AG09309 (cell line): ENCODE results near the gene NOC4L.

Experiments used
- DNase-seq: peaks from one replicate; pipeline ENCODE4 v3.0.0-alpha.2; 2010; ENCODE audit warnings: low read depth
- H3K4me3 ChIP-seq: 2 replicates; pipeline ENCODE4 v1.5.1; 2011; ENCODE audit warnings: mild to moderate bottlenecking, low read depth, low read length, moderate library complexity; ENCODE audit not compliant: control insufficient read depth
- TF ChIP-seq, protein P1 (sequence below): IDR thresholded peaks from 2 replicates; pipeline ENCODE4 v1.5.1; 2011; ENCODE audit warnings: mild to moderate bottlenecking, low read depth, low read length, inconsistent platforms; ENCODE audit not compliant: insufficient read depth, control insufficient read depth; ENCODE audit errors: missing control alignments

NOC4L gene

DNA sequence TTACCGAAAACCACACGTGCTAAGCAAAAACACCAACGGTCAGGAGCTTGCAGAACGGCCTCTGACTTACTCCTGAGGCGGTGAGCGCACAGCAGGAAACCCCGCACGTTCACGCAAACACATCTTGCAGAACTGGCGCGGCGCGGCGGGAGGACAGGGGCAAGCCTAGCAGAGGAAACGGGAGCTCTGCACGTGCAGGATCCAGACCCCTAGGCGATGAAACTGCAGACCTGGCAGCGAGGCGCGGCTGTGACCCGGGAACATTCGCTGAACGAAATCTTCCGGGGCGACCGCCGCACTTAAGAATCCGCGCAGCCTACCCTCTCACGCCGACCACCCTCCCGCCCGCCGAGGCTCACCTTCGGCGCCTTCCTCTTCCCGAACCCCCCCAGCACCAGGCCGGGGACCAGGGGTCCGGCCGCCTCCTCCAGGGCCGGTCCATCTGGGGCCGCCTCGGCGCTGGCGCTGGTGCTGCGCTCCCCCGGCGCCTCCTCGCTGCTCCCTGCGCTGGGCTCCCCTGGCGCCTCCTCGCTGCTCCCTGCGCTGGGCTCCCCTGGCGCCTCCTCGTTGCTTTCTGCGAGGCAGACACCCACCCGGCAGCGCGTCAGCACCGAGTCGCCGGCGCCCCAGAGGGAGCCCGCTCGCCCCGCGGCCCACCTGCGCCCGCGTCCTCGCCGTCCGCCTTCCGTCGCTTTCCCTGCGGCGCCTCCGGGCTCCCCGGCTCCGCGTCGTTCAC, 753 bp upstream of the NOC4L start:
- no peak for DNase-seq
- peak overlapping the region; percentile 94 for H3K4me3 ChIP-seq
- TF ChIP-seq, protein P1, sequence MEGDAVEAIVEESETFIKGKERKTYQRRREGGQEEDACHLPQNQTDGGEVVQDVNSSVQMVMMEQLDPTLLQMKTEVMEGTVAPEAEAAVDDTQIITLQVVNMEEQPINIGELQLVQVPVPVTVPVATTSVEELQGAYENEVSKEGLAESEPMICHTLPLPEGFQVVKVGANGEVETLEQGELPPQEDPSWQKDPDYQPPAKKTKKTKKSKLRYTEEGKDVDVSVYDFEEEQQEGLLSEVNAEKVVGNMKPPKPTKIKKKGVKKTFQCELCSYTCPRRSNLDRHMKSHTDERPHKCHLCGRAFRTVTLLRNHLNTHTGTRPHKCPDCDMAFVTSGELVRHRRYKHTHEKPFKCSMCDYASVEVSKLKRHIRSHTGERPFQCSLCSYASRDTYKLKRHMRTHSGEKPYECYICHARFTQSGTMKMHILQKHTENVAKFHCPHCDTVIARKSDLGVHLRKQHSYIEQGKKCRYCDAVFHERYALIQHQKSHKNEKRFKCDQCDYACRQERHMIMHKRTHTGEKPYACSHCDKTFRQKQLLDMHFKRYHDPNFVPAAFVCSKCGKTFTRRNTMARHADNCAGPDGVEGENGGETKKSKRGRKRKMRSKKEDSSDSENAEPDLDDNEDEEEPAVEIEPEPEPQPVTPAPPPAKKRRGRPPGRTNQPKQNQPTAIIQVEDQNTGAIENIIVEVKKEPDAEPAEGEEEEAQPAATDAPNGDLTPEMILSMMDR = no peak

DNA sequence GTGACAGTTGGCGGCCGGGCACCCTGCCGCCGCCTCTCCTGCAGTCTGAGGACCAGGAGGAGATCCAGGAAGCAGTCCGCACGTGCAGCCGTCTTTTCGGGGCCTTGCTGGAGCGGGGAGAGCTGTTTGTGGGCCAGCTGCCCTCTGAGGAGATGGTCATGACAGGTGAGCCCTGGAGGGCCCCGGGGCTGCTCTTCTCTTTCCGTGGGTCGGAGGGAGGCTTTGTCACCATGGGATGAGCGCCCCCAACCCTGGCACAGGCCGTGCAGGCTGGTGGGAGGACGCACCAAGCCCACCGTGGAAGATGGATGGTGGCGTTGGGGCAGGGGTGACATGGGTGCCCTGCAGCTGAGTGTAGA, 532 bp downstream of the NOC4L start:
- TF ChIP-seq, protein P1 = no peak
- peak overlapping the region; percentile 94 for H3K4me3 ChIP-seq
- no peak for DNase-seq

DNA sequence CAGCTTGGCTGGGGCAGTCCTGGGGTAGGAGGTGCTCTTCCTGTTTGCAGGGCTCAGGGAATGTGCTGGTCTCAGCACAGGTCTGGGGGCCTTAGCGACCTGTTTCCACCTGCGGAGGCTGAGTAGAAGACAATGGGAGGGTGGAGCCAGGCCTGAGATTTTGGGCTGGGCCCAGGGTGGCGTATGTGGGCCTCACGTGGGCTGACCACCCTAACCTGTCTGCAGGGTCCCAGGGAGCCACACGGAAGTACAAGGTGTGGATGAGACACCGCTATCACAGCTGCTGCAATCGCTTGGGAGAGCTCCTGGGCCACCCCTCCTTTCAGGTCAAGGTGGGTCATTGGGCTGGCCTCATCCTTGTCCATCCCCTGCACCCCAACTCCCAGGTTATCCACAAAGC, 1.1 kb downstream of the NOC4L start:
- TF ChIP-seq, protein P1 = no peak
- H3K4me3 ChIP-seq = peak overlapping the region; percentile 94
- no peak for DNase-seq

DNA sequence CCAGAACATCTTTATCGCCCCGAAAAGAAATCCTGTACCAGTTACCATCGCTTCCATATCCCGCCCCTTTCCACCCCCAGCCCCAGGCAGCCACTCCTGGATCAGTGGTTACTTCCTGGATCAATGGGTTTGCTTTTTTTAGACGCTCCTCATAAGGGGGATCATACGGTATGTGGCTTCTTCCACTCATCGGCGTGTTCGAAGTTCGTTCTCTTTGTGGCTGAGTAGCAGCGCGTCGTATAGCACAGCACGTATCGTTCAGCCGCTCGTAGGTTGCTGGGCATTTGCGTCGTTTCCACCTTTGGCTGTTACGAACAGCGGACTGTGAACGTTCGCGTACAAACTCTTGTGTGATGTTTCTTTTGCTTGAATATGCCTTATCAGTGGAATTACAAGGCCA, 1.8 kb downstream of the NOC4L start:
- TF ChIP-seq, protein P1 = no peak
- DNase-seq = no peak
- H3K4me3 ChIP-seq = no peak overlapping the region

DNA sequence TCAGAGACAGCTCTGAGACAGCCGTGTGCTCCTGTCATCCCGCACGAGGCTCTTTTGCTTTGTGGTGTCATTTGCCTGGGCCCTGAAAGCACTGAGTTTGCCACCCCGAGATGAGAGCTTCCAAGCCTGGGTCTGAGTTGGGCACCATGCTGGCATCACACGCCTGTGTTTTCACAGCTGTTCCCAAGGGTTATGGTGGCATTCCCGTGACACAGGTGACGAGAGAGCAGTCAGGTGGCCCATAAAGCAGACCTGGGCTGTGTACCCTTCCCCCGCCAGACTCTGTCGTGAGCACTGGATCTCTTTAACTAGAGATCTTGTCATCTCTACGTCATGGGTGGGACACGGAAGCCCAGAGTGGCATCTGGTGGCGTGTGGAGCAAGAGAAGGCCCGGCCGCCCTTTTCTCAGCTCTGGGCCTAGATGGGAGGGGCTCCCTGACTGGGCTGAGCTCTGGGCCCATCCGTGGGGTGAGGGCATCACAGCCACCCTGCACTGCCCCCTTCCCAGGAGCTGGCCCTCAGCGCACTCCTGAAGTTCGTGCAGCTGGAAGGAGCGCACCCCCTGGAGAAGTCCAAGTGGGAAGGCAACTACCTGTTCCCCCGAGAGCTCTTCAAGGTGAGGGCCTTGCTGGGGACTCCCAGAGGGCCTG, 2.6 kb downstream of the NOC4L start:
- TF ChIP-seq, protein P1 = no peak
- DNase-seq = no peak
- H3K4me3 ChIP-seq = no peak overlapping the region

DNA sequence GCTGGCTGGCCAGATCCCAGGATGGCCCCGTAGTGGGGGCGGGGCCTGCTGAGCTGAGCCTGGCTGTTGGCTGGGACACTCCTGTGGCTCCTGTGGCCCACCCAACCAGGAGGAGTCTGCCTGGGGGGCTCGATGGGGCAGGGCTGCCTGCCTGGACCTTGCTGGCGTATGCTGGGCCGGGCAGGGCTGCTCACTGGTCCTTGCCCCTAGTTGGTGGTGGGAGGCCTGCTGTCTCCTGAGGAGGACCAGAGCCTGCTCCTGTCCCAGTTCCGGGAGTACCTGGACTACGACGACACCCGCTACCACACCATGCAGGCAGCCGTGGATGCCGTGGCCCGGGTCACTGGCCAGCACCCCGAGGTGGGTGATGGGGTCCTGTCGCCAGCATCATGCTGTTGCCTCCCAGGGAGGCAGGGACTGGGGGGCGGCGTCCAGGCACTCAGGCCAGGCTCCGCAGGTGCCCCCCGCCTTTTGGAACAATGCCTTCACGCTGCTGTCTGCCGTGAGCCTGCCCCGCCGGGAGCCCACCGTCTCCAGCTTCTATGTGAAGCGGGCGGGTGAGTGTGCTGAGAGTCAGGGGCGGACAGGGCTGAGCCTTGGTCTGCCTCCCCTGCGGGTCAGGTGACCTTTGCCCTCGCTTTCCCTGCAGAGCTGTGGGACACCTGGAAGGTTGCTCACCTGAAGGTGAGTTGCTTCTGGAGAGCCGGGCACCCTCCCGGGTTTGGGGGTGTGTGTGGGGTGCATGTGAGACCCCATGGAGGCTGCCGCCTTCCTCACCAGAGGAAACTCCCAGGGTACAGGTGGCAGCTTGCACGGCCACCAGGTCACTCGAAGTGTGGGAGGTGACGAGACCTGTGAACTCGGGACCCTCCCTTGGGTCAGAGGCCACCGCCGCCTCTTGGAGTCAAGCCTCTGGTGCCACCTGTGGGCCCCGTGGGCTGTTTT, 3.4 kb downstream of the NOC4L start:
- DNase-seq = no peak
- H3K4me3 ChIP-seq = no peak overlapping the region
- TF ChIP-seq, protein P1 = no peak
